ENCODE measurements around the gene ATP8A2. TPM values are rescaled to one million over a fixed set of nuclear protein-coding genes. Genes with fewer than 3 reads are reported as not detected.

ATP8A2 gene
- total and polyA plus RNA-seq, 2 of the 4 experiments (the other 2 are of a cell fraction), result 0.02 to 0.18 TPM

GRCh38 chr13:25329706-25330105 lies 42.1 kb upstream of the ATP8A2 start:
- no peak overlapping the region for H3K27ac ChIP-seq (ENCODE audit: insufficient read depth, low read length)
- no peak overlapping the region for H3K14ac ChIP-seq (replicated peaks; ENCODE audit: low read depth, low read length)
- dilution Hi-C loops (cut with HindIII; ENCODE audit: low sequenced_read_pairs, unreplicated experiment), result no loop called here

More at GRCh38 chr13:25329706-25330105, 42.1 kb upstream of the ATP8A2 start:
- Histone ChIP-seq H3K4me2 (ENCODE audit: low read depth, low read length) (no peak overlapping the region), H2AK9ac (replicated peaks; ENCODE audit: low read depth, low read length, poor library complexity) (no peak overlapping the region), H3K79me1 (ENCODE audit: low read depth in 1 of 2, low read length in 2 of 2) (peaks cover 9 to 12% of the 10 kb centered on the region in 2 experiments), H3K18ac (ENCODE audit: low read depth, low read length) (no peak overlapping the region), H3K27me3 (ENCODE audit: control insufficient read depth, insufficient read depth, low read length) (no peaks in the 10 kb centered on the region), H3K9me1 (ENCODE audit: insufficient read depth, low read length) (no peaks in the 10 kb centered on the region; the same call in 1 of the 2 replicates), H3K4me3 (ENCODE audit: insufficient read depth, low read depth, low read length) (no peak overlapping the region), H2BK120ac (ENCODE audit: low read depth, low read length) (no peak overlapping the region), H2AK5ac (ENCODE audit: low read depth, low read length) (no peak overlapping the region), H4K91ac (ENCODE audit: insufficient read depth, low read depth, low read length) (no peak overlapping the region), H3K36me3 (ENCODE audit: control insufficient read depth, insufficient read depth, low read length) (peaks cover 40% of the 10 kb centered on the region), H2BK20ac (ENCODE audit: low read depth, low read length) (no peak overlapping the region), H3K4ac (ENCODE audit: low read depth, low read length) (no peak overlapping the region), H3K9ac (ENCODE audit: low read depth, low read length) (no peak overlapping the region), H2BK15ac (ENCODE audit: low read depth, low read length) (no peak overlapping the region), H3K56ac (ENCODE audit: extremely low read depth, insufficient read depth, low read length) (no peak overlapping the region), H3K23ac (ENCODE audit: low read depth, low read length) (no peak overlapping the region), H3K4me1 (ENCODE audit: control insufficient read depth, insufficient read depth, low read length) (no peaks in the 10 kb centered on the region), H4K20me1 (ENCODE audit: insufficient read depth, low read length) (no peaks in the 10 kb centered on the region), H2AFZ (replicated peaks; ENCODE audit: low read length, poor library complexity) (no peak overlapping the region), H2BK5ac (ENCODE audit: low read depth, low read length, poor library complexity, severe bottlenecking) (no peak overlapping the region), H3K9me3 (ENCODE audit: control insufficient read depth, insufficient read depth, low read length) (no peaks in the 10 kb centered on the region), H4K5ac (ENCODE audit: low read depth, low read length) (no peak overlapping the region), H4K8ac (ENCODE audit: low read depth in 2 of 2, low read length in 2 of 2) (no peak overlapping the region)
- TF ChIP-seq CEBPB (IDR thresholded peaks at IDR 0.05; ENCODE audit: low read depth, low read length), result peak; percentile 43; the same call in 1 of the 2 replicates
- TF ChIP-seq RAD21 (IDR thresholded peaks at IDR 0.05; ENCODE audit: low read length), result no peak
- TF ChIP-seq ELK1 (IDR thresholded peaks at IDR 0.05; ENCODE audit: borderline replicate concordance, low read depth, low read length), result no peak
- no peak for TF ChIP-seq FOS (IDR thresholded peaks at IDR 0.05; ENCODE audit: low read depth, low read length)
- no TSS peak for BruUV-seq (replicated peaks)
- DNase-seq, result peak; percentile 26
- CTCF ChIA-PET, result interaction anchor here (0.8 kb wide), 1 partner anchor 44 kb away, joined by 3 read pairs; no protein-coding TSS in a partner anchor
- ATAC-seq (ENCODE audit: low read depth), result no peak
- no CpG with 5 or more reads among the region's 4 CpGs for WGBS, 2 experiments (ENCODE audit: extremely low coverage in 2 of 2, insufficient read length in 1 of 2)
- in situ Hi-C loops (cut with MboI; ENCODE audit: low sequenced_read_pairs) (no loop called here), intact Hi-C loops (cut with micrococcal nuclease) (no loop called here)
- POLR2A ChIA-PET (ENCODE audit: unreplicated experiment), result no interaction called here
